Astrocyte of the cerebellum (primary cell): ENCODE results near the gene CCL4.
"Not testable (repeated sequence)": the region's sequence is repeated elsewhere in the genome, so short reads cannot be mapped to it uniquely, and the experiment has no call there.

ENCODE experiments used
- DNase-seq: peaks from one replicate; pipeline ENCODE4 v3.0.0-alpha.2; 2011; ENCODE audit warnings: low read depth
- H3K4me3 ChIP-seq: 2 replicates; pipeline ENCODE4 v1.5.1; 2011; ENCODE audit warnings: mild to moderate bottlenecking, low read depth, low read length, moderate library complexity
- CTCF ChIP-seq: IDR thresholded peaks from 2 replicates; pipeline ENCODE4 v1.5.1; 2012; ENCODE audit warnings: low read length, low read depth, moderate library complexity, mild to moderate bottlenecking; ENCODE audit errors: missing control alignments
- in situ Hi-C: cut with HindIII; loops from 2 replicates; pipeline ENCODE4 v1.10.0; 2017; ENCODE audit warnings: low sequenced_read_pairs

CCL4 gene

DNA sequence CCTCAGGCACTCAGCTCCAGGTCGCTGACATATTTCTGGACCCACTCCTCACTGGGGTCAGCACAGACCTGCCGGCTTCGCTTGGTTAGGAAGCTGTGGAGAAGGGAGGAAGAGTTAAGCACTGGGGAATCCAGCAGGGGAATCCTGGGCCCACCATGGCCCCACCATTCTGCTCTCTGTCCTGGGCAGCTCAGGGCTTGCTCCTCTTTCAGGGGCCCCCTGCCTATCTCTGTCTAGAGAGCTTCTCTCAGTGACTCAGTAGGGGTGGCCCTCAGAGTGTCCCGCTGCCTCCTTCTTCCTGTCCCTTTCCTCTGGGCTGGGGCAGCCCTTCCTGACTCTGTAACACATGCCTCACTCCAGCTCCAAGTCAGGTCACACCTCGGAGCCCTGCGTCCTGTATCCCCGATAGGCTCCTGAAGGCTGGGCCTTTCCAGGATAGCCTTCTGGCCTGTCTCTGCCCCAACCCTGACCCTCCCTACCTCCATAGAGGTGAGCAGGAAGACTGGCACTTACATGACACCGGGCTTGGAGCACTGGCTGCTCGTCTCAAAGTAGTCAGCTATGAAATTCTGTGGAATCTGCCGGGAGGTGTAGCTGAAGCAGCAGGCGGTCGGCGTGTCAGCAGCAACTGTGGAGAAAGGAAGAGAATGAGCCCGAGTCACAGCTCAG lies 14.8 kb upstream of the CCL4 start:
- H3K4me3 ChIP-seq, result no peak overlapping the region
- no peak for DNase-seq
- no peak for TF ChIP-seq CTCF
- in situ Hi-C loops, result loop anchor here (25.0 kb wide), 1 partner anchor 398 kb away; the partner anchor contains the start of gene ZNHIT3

DNA sequence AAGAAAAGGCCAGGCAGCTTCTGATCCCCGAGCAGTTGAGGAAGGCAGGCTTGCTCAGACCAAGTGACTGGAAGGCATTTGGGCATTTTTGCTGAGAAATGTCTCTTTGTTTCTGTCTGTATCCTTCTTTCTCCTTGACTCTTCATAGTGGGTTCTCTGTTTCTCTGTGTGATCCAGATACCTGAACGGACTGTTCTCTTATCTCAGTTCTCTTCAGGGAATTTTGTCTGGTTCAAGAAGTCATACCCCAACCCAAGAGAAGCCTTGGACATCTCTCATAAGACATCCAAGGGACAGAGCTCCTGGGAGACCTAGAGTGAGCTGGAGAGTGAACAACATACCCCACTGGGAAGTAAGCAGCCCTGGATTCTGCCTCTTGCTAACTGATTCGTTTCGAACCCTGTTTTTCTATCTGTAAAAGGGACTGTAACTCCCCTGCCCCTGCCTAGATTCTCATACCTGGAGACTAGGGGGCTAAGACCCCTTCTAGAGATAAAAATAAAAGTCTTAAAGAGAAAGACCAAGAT lies 14.2 kb upstream of the CCL4 start:
- no peak for DNase-seq
- TF ChIP-seq CTCF, result no peak
- in situ Hi-C loops, result loop anchor here (25.0 kb wide), 1 partner anchor 398 kb away; the partner anchor contains the start of gene ZNHIT3
- no peak overlapping the region for H3K4me3 ChIP-seq

DNA sequence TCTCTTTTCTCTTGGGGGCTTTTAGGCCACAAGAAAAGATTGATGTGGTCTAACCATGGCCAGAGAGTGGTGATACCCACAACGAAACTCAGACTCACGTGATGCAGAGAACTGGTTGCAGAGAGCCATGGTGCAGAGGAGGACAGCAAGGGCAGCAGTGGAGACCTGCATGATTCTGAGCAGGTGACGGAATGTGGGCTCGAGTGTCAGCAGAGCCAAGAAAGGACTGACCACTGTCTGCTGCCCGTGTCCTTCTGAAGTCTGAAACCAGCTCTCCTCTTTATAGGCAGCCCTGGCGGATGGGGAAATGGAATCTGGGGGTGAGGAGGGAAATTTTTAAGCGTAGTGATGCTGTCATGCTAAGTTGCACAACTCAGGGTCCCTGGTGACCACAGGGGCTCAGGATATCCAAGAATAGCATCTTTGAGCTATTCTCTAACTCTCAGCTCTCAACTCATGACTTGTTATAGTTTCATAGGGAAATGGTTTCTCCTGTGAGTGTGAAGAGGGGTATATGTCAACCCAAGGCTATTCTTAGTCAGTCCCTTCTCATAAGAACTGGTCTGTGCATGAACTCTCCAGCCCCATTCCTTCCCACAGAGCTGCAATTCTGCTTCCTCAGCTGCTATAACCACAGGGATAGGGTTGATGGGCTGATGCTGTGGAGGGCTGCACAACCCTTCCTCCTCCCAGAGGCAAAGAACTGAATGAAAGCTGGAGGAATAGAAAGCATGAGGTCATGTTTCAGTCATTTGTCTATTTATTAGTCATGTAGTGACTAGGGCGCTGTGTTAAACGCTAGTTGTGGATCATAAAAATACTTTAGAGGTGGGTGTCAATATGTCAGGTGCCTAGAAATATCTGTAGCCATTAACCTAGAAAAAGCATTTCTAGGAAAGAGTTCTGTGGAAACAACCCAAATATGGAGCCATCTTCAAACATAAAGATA lies 13.5 kb upstream of the CCL4 start, which contains the start of gene CCL3:
CCL3 (minus strand) TSS at position 256 of the 949 bp plus-strand sequence; CDS start at position 171, 85 bp downstream.
- TF ChIP-seq CTCF, result no peak
- in situ Hi-C loops, result loop anchor here (25.0 kb wide), 1 partner anchor 397 kb away; the partner anchor contains the start of gene ZNHIT3
- no peak within 1 kb of the TSS for H3K4me3 ChIP-seq
- no peak for DNase-seq

DNA sequence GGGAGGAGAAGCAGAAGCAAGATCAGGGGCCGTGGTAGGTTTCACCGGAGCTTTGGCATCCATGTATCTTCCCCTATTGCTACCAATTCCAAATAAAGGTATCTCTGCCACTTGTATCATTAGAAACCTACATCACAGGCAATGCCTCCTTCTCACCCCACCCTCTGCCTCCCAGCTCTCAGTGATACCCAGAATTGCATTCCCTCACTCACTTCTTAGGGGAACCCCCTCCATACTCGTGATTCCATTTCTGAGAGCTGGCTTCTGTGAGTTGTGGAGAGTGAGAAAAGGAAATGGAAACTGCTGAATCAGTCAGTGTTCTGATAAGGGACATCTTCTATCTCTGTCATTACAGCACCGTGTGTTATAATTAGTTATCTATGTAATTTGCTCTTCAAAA lies 11.4 kb upstream of the CCL4 start:
- TF ChIP-seq CTCF, result no peak
- H3K4me3 ChIP-seq, result no peak overlapping the region
- in situ Hi-C loops, result loop anchor here (25.0 kb wide), 1 partner anchor 395 kb away; the partner anchor contains the start of gene ZNHIT3
- DNase-seq, result no peak

- in situ Hi-C loops, result loop anchor here (25.0 kb wide), 1 partner anchor 395 kb away; the partner anchor contains the start of gene ZNHIT3
- DNase-seq, H3K4me3 ChIP-seq: not testable (repeated sequence)
These were observed 10.9 kb upstream of the CCL4 start for GRCh38 chr17:36092715-36093114.

DNA sequence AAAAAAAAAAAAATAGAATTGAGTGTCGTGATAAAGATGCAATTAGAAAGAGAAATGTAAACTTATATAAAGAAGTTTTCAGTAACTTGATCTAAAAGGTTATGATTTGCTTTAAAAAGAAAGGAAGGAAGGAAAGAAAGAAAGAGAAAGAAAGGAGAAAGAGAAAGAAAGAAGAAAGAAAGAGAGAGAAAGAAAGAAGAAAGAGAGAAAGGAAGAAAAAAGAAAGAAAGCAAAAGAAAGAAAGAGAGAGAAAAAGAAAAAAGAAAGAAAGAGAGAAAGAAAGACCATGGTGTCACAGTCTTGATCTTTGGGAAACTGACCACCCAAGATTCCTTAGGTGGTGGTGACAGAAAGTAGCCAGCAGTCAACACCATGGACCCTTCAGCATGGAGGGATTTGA lies 9.4 kb upstream of the CCL4 start:
- H3K4me3 ChIP-seq, result no peak overlapping the region
- TF ChIP-seq CTCF, result no peak
- in situ Hi-C loops, result loop anchor here (25.0 kb wide), 1 partner anchor 393 kb away; the partner anchor contains the start of gene ZNHIT3
- no peak for DNase-seq
